KOPT-K1 (cell line): ENCODE results near the gene ADAD2.
A peak's percentile ranks its signal among the peaks of the same experiment; 100 is the strongest.

Experiments used
- H3K27ac ChIP-seq: fragments of 200-600 bp; sonication (generic); 2 replicates; pipeline ENCODE4 v1.5.1; 2016; ENCODE audit warnings: antibody characterized with exemption, mild to moderate bottlenecking, low read depth, low read length; ENCODE audit not compliant: poor library complexity, severe bottlenecking
- H3K36me3 ChIP-seq: fragments of 200-600 bp; sonication (generic); 2 replicates; pipeline ENCODE4 v1.5.1; 2017; ENCODE audit warnings: antibody characterized with exemption, mild to moderate bottlenecking, low read length, moderate library complexity; ENCODE audit not compliant: insufficient read depth
- H3K9me3 ChIP-seq: fragments of 200-600 bp; sonication (generic); 2 replicates; pipeline ENCODE4 v1.5.1; 2017; ENCODE audit warnings: antibody characterized with exemption, low read length, mild to moderate bottlenecking; ENCODE audit not compliant: insufficient read depth, poor library complexity, severe bottlenecking

The ADAD2 gene

DNA sequence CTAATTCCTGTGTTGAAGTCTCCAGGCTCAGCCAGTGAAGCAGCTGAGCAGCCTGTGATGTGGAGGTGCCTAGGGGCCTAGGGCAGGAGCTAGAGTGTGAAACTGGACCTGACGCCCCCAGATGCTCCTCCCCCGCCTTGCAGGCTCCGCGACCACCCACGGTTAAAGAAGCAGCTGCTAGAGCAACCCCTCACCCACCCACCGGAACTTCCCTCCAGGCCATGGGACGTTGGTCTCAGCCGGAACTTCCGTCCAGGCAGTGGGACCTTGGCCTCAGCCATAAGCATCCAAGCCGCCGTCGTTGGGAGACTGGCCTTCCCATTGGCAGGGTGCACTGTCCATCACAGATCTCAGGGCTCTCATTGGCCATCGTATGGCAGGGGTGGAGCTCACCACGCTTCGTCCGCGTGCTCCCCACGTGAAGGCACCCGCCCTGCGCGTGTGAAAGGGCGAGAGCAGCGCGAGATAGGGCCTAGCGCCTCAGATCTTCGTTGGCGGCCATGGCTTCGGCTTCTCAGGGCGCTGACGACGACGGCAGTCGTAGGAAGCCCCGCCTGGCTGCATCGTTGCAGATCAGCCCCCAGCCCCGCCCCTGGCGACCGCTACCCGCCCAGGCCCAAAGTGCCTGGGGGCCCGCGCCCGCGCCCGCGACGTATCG lies at the start of gene ADAD2:
ADAD2 (plus strand) TSS at position 427 of the 658 bp plus-strand sequence; CDS start at position 501, 74 bp downstream.
- no peaks in the 10 kb centered on the region for H3K36me3 ChIP-seq
- no peak within 1 kb of the TSS for H3K27ac ChIP-seq
- no peaks in the 10 kb centered on the region for H3K9me3 ChIP-seq

DNA sequence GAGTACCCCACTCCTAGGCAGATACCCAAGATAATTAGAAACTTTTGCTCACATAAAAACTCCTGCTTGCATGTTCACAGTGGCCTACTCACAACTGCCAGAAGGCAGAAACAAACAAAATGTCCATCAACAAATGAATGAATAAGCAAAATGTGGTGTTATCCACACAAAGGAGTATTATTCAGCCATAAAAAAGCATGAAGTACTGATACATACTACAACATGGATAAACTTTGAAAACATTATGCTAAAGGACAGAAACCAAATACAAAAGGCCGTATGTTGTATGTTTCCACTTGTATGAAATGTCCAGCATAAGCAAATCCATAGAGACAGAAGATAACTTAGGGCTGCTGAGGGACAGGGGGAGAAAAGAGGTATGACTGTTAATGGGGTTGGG lies 47.9 kb upstream of the ADAD2 start:
- Histone ChIP-seq H3K27ac (no peak overlapping the region), H3K9me3 (no peaks in the 10 kb centered on the region), H3K36me3 (no peaks in the 10 kb centered on the region)

DNA sequence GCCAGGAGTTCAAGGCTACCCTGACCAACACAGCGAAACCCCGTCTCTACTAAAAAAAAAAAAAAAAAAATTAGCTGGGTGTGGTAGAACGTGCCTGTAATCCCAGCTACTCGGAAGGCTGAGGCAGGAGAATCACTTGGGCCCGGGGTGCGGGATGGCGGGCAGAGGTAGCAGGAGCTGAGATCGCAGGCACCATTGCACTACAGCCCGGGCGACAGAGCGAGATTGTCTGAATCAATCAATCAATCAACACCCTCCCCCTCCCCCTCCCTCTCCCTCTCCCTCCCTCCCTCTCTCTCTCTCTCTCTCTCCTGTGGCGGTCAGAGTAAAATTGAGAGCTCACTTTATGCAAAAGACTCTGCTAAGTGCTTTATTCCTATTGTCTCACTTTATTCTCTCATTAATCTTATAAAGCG lies 47.2 kb upstream of the ADAD2 start:
- Histone ChIP-seq H3K27ac (peak overlapping the region; percentile 72), H3K36me3 (no peaks in the 10 kb centered on the region), H3K9me3 (no peaks in the 10 kb centered on the region)

DNA sequence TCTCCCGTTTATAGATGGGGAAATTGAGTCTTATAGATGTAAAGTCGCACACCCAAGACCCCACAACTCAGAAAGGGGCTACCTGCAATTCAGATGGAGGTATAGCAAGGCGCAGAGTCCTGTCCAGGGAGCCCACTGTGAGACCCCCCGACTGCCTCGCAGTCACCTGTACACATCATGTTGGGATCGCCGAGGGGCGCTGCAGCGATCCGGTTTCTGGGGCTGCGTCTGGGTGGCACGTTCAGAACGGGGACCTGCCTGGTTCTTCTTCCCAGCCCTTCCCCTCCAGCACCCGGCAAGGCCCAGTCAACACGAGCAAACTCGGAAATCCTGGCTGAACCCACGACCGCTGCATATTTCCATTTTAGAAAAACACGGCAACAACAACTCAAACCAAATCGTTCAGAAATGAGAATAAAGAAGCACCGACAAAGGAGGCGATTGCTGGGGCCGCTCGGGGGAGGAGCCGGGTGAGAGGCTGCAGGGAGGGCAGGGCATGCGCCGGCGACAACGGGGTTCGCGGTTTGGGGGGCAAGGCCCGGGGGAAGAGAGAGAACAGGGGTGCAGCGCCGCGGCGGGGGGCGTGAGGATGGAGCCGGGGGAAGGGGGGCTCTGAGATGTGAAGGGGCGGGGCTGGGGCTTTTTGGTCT lies 46.6 kb upstream of the ADAD2 start:
- Histone ChIP-seq H3K27ac (peak overlapping the region; percentile 72), H3K36me3 (no peaks in the 10 kb centered on the region), H3K9me3 (no peaks in the 10 kb centered on the region)

DNA sequence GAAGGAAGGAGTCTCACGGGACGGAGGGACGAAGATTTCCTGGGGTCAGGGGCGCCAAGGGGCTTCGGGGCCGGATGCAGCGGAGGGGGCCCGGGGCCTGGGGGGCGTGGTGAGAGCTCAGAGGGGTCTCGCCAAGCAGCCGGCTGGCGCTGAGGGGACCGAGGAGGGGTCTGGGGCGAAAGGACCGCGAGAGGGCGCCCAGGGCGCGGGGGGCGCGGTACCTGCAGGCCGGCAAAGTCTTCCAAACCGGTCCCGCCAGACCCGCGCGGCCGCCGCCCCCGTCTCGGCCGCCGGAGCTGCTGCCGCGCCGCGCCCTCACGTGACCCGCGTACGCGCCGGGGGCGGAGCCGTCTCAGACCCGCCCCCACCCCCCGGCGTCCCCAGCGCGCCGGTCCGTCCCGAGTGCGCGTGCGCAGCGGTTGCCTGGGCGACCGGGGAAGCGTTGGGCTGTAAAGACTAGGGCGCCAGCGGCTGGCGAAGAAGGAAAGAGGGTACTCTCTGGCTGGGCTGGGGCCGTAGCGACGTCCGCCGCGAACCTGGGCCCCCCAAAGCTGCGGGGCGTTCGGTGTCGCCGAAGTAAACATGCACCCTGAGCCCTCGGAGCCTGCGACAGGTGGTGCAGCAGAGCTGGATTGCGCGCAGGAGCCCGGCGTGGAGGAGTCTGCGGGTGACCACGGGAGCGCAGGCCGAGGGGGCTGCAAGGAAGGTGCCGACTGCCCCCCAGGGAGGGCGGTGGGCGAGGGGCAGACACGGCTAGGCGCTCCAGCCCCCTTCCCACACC lies 45.9 kb upstream of the ADAD2 start, which contains the start of the genes DNAAF1 and HSDL1:
DNAAF1 (plus strand) TSS at position 450 of the 781 bp plus-strand sequence; CDS start at position 583, 133 bp downstream.
HSDL1 (minus strand) TSS at position 319 of the 781 bp plus-strand sequence. CDS start 13,856 bp downstream, outside the sequence.
- Histone ChIP-seq H3K36me3 (no peaks in the 10 kb centered on the region), H3K27ac (peak within 1 kb of the TSS; percentile 72)

DNA sequence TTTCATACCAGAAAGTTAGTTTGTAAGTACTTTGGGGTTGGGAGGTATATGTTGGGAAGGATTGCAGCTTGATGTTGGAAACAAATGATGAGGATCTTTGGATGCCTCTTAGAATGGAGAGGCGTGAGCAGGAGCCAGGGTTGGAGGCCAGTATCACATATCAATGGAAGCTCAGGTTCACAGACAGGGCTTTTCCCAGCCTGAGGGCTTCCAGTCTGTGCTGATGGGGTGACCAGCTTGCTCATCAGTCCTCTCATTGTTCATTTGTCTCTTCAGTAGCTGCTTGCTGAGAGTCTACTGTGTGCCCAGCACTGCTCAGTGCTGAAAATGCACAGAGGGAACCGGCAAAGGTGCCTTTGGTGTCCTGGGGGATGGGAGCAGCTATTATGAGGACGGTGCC lies 40.0 kb upstream of the ADAD2 start:
- Histone ChIP-seq H3K36me3 (no peaks in the 10 kb centered on the region), H3K9me3 (no peaks in the 10 kb centered on the region), H3K27ac (no peak overlapping the region)

More for the DNA sequence above, 45.9 kb upstream of the ADAD2 start, which contains the start of the genes DNAAF1 and HSDL1:
- H3K9me3 ChIP-seq = no peaks in the 10 kb centered on the region

DNA sequence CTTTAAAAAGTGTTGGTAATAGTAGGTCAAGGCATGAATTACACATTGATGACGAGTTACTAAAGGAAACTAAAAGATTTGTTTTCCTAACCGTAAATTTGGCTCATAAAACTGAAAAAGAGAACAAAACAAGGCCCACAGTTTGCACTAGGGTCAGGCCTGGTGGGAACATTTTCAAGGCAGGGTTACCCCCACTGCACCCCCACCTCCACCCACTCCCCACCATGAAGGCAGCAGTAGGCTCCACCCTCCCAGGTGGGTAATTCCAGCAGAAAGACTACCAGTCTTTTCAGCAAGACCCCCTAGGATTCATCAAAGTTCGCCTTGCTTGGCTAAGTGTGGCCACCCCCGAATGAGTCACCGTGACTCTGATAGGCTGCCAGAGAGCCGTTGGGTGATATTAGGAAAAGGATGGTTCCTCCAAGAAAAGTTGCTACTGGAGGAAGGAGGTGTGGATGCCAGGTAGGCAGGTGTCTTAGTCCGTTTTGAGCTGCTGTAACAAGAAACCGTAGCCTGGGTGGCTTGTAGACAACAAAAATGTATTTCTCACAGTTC lies 37.2 kb upstream of the ADAD2 start:
- Histone ChIP-seq H3K27ac (no peak overlapping the region), H3K9me3 (no peaks in the 10 kb centered on the region), H3K36me3 (no peaks in the 10 kb centered on the region)

DNA sequence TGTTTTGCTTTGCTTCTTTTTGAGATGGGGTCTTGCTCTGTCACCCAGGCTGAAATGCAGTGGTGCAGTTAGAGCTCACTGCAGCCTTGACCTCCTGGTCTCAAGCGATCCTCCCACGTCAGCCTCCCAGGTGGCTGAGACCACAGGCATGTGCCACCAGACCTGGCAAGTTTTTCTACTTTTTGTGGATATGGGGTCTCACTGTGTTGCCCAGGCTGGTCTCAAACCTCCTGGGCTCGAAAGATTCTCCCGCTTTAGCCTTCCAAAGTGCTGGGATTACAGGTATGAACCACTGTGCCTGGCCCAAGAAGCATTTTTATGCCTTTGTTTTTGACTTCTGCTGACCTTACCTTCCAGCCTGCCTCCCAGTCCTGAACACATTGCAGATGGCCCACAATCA lies 35.7 kb upstream of the ADAD2 start:
- Histone ChIP-seq H3K27ac (no peak overlapping the region), H3K36me3 (no peaks in the 10 kb centered on the region), H3K9me3 (no peaks in the 10 kb centered on the region)

DNA sequence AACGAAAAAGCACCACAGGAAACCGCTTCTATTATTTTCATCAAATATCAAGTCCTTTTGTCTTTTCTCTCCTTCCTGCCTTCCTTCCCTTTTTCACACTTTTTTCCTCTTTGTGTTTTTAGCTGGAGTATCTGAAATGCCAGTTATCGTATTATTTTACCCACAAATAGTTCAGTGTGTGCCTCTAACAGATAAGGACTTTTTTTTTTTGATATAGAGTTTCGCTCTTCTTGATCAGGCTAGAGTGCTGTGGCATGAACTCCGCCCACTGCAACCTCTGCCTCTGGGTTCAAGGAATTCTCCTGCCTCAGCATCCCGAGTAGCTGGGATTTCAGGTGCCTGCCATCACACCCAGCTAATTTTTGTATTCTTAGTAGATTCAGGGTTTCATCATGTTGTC lies 35.2 kb upstream of the ADAD2 start:
- Histone ChIP-seq H3K9me3 (no peaks in the 10 kb centered on the region), H3K27ac (no peak overlapping the region), H3K36me3 (no peaks in the 10 kb centered on the region)

DNA sequence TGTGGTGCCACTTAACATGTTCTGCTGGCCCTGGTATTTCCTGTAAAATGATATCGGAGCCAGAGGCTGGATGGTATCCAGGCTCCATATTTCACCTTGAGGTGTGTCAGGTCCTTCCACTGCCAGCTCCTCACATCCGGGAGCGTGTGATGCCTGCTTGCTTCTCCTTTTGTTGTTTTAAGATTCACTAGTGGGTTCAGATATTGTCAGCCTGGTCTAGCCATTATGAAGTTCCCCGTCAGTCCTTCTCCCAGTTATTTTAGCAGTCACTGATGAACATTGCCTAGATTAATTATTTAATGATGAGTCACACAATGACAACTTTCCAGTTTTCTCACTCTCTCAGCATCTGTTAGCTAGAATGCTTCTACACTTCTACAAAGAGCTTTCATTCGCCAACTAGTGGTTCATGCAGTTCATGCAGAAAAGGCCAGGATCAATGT lies 34.6 kb upstream of the ADAD2 start:
- no peaks in the 10 kb centered on the region for H3K36me3 ChIP-seq
- H3K9me3 ChIP-seq = no peaks in the 10 kb centered on the region
- H3K27ac ChIP-seq = no peak overlapping the region

DNA sequence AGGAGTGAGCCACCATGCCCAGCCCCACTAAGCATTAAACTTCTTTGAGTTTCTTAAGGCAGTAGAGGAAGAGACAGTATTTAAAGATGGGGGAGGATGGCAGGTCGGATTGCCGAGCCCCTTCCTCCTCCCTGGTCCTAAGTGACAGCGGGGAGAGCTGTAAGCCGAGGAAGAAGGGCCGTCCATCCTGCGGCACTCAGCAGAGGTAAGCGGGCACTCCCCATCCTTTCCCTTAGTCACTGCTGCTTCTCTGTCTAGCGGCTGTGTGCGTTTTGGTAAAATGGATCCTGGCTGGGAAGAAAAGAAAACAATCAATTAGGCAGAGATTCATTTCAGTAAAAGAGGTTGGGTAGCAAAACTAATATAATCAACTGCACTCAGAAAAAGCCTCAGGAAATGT lies 31.9 kb upstream of the ADAD2 start:
- Histone ChIP-seq H3K36me3 (no peaks in the 10 kb centered on the region), H3K27ac (no peak overlapping the region), H3K9me3 (no peaks in the 10 kb centered on the region)

DNA sequence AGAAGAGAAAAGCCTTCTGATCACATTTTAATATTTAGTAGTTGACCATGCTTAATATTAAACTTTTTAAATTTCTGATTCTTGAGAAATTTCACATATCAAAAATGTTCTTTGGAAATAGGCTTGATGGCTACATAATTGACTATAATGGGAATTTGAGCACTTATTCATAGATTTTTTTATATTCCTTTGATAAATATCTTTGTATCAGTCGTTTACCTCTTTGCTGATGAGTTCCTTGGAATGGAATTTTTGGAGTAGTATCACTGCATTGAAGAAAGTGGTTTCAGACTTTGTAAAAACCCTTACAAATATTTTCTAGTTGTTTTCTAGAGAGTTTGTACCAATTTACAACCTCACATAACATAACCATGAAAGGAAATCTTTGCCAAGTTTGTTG lies 31.2 kb upstream of the ADAD2 start:
- H3K27ac ChIP-seq = no peak overlapping the region
- no peaks in the 10 kb centered on the region for H3K9me3 ChIP-seq
- no peaks in the 10 kb centered on the region for H3K36me3 ChIP-seq

DNA sequence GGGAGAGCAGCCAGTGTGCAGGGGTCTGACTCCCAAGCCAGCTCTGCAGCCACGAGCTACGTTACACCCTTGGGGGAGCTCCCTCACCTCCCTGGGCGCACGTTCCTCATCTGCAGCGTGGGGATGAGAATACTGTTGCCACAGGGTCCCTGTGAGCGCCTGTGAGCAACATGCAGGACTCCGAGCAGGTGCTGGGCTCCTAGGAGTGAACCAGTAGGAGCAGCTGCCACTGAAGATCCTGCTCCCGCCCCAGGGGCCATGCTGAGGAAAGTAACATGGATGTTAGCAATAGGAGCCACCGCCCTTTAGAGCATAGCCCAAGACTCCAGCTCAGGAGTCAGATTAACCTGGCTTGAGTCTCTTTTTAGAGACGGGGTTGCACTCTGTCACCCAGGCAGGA lies 29.9 kb upstream of the ADAD2 start:
- Histone ChIP-seq H3K27ac (no peak overlapping the region), H3K9me3 (no peaks in the 10 kb centered on the region), H3K36me3 (no peaks in the 10 kb centered on the region)

DNA sequence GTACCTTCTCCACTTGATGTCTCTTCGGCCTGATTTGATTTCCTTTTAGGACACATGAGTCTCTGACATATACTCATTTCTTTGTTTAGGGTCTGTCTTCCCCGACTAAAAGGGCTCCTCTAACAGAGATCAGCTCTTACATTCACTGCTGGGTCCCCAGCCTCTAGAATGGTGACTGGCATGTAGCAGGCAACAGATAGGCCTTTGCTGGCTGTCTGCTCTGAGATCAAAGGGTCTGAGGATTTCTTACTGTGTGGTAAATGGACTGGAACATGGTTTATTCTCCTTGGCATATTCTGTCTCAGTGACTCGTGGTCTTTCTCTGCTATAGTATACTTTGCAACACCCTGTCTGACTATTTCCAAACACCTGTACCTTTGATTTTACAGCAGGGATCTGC lies 29.2 kb upstream of the ADAD2 start:
- Histone ChIP-seq H3K36me3 (no peaks in the 10 kb centered on the region), H3K9me3 (no peaks in the 10 kb centered on the region), H3K27ac (no peak overlapping the region)

DNA sequence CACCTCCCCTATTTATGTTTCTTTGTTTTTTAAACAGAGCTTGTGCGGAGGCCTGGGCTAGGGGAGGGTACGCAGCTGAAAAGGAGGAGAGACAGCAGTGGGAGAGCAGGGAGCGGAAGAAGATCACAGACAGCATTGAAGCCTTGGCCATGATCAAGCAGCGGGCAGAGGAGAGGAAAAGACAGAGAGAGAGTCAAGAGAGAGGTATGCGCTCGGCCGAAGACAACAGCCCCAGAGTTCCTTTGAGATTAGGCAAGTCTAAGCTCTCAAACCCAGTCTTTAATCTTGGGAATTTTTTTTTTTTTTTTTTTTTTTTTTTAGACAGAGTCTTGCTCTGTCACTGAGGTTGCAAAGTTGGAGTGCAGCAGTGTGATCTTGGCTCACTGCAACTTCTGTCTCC lies 25.2 kb upstream of the ADAD2 start:
- Histone ChIP-seq H3K27ac (no peak overlapping the region), H3K36me3 (no peaks in the 10 kb centered on the region), H3K9me3 (no peaks in the 10 kb centered on the region)
